ENCODE measurements around the gene PRM2.

Gene PRM2

DNA sequence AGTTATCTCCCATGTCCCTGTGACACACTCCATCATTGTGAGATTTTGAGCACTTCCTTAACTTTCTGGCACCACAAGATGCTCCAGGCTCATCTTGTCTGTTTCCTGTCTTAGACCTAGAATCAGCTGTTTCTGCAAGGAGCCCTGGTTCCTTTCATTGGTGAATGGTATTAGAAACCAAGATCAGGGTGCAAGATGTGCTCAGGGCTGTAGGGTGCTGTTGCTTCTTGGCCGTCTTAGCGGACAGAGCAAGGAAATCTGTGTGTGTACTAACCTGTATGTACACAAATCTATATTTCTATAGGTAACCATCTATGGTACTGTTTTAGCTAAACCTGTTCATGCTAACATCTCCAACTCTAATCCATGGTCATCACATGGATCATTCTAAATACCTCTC, 12.9 kb upstream of the PRM2 start:
- DNase-seq, result no peak

DNA sequence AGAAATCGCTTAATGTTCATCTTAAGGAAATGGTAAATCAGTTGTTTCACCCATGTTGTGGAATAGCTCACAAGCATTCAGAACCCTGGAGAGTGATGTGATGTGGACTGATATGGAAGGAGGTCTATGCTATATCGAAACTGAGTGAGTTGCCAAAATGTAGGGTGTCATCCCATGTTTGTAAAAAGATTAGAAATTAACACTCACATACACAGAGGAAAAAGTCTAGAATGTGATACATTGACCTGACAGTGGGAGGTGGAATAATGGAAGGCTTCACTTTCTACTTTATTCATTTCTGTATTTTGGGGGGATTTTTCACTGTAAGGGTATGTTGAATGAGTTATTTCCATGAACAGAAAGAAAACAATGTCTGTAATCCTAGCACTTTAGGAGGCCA, 9.6 kb upstream of the PRM2 start:
- no peak for DNase-seq

DNA sequence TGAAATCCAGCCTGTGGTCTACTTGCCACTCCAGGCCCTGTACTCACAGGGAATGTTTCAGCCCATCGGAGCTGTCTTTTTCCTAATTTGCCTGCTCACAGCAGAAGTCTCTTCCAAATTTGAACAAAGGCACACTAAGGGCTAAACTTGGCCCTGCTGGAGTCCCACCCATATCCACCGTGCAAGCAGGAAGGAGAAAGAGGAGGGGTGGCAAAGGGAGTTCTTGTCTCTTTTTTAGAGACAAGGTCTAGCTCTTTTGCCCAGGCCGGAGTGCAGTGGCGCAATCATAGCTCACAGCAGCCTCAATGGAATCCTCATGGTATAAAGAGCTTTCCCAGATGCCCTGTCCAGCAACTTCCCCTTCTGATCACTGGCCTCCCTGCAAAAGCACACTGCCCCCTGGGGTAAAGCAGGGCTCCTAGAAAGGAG, 7.6 kb upstream of the PRM2 start:
- DNase-seq, result no peak

DNA sequence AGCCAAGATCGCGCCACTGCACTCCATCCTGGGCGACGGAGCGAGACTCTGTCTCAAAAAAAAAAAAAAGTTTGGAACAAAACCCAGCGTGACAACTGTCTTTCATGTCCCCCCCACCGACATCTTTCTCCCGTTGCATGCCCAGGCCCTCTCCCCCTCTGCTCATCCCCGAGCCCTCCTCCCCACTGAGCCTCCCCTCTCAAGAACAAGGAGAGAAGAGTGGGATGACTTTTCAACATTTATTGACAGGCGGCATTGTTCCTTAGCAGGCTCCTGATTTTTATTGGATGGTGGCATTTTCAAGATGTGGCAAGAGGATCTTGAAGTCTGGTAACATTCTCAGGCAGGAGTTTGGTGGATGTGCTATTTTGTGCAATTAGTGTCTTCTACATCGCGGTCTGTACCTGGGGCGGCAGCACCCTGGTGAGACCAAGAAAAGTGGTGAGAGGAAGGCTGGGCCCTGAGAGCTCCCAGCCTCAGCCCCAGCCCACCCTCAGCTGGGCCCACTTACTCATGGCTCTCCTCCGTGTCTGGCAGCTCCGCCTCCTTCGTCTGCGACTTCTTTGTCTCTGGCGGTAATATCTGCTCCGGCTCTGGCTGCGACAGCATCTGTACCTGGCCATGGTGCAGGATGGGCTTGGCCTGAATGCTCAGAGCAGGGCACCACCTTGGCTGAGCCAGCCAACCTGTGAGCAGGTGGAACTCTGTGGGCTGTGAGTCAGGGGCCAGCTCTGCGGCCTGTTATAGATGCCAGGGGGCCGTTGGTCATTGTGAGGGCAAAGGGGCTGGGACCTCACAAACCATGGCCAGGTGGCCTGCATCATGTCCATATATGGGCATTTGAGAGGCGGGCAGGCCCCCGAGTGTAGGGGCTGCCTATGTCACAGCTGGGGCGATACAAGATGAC, 4.6 kb upstream of the PRM2 start, which contains the start of gene PRM1:
Gene PRM1 (minus strand): TSS at position 715 of the 907 bp plus-strand sequence. CDS start 92 bp downstream, at position 623.
- DNase-seq, result no peak

DNA sequence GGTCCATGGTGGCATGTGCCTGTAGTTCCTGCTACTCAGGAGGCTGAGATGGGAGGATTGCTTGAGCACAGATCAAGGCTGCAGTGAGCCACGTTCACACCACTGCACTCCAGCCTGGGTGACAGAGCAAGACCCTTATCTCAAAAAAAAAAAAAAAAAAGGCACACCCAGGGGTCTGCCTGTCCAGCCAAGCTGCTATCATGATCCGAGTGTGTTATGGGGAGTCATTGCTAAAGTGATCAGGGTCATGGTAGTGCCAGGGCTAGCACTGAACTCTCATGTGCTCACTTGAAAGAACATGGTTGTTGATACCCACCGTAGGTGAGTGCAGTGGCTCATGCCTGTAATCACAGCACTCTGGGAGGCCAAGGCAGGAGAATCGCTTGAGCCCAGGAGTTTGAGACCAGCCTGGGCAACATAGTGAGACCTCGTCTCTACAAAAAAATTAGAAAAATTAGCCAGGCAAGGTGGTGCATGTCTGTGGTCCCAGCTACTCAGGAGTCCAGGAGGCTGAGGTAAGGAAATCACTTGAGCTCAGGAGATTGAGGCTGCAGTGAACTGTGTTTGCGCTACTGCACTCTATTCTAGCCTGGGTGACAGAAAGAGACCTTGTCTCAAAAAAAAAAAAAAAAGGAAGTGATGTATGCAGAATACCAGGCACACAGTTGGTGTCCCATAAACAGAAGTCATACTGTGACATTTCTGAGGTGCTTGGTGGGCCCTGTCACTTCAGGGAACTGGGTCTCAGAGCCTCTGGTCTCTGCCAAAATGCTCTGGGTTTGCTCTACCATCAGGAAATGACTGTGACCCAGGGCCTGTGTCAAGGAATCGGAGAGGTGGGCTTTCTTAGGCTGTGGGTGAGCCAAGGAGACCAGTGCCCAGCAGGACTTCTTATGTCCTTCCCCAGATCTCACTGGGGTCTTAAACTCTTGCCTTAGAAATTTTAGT, 2.7 kb upstream of the PRM2 start:
- no peak for DNase-seq

DNA sequence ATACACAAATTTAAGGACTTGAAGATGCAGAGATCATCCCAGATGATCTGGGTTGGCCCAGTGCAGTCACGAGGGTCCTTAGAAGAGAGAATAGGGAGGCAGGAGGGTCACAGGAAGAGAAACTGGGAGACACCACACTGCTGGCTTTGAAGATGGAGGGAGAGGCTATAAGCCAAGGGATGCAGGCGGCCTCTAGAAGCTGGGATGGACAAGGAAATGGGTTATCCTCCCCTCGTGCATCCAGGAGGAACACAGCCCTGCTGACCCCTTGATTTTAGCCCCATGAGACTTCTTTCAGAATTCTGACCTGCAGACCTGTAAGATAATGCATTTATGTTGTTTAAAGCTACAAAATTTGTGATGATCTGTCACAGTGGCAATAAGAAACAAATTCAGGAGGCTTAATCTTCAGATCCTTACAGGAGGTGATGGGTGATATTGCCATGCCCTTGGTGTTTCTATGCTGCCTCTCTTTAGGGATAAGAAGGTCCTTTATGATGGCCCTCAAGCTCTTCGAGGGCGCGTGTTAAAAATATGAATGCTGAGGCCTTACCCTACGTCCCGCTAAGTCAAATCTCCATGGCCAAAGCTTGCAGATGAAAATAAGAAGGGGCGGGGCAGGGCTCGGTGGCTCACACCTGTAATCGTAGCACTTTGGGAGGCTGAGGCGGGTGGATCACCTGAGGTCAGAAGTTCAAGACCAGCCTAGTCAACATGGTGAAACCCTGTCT, 1.5 kb upstream of the PRM2 start:
- no peak for DNase-seq

DNA sequence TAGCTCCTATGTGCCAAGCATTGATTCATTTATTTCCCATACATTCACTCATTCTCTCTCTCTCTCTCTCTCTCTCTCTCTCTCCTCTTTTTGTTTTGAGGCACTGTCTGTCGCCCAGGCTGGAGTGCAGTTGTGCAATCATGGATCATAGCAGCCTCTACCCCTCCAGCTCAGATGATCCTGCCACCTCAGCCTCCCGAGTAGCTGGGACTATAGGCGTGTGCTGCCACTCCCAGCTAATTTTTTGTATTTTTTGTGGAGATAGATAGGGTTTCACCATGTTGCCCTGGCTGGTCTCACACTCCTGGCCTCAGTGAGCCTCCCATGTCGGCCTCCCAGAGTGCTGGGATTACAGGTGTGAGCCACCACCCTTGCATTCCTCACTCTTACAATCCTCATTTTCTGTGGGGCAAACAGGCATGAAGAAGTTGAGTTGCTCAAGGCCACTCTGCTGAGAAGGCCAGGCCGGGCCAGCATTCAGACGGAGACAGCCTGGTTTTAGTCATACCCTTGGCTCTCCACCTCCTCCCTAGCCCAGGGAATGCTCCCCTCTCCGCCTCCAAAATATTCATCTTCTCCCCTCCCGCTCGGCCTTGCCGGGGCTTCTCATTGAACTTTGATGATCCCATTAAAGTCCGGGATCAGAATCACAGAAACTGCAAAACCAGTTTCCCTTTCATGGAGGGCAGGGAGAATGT, 765 bp upstream of the PRM2 start:
- no peak for DNase-seq

DNA sequence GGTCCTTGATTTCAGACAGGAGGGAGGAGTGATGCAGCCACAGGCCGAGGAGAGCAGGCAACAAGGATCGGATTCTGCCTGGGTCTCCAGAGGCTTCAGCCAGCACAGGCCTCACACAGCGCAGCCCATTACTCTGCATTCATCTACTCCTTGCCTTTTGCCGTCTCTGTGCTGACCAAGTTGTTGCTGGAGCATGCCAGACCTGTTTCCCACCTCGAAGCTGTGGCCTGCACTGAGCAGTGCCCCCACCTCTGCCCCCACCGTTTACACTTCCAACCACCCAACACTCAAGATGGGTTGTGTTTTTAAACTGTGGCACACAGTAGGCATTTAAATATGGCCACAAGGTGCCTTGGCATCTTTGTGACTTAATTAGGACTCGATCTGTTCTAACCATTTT, 1.3 kb downstream of the PRM2 start:
- no peak for DNase-seq

DNA sequence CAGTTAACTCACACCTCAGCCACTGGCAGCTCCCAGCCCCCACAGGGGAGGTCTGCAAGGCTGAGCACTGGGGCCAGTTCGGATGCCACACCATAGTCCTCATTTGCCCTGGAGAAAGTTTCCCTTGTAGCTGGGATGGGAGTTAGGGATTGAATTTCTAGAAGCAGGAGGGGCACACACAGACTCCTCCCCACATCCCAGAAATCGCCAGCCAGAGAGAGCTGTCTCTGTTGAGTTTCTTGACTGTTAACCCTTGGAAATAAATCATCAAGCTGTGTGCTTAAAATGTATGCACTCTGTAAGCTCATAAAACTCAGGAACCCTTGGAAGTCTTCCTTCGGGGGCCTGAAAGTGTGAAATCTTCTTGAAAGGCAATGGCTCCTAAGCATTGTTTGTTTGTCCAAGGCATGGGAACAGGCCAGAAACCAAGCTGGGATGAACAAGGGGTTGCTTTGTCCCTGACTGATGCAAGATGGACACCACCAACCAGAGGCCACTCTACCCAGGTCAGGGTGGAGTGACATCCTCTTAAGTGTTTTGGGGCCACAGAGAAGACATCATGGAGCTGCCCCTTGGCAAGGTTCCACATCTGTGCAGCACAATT, 2.5 kb downstream of the PRM2 start:
- no peak for DNase-seq

DNA sequence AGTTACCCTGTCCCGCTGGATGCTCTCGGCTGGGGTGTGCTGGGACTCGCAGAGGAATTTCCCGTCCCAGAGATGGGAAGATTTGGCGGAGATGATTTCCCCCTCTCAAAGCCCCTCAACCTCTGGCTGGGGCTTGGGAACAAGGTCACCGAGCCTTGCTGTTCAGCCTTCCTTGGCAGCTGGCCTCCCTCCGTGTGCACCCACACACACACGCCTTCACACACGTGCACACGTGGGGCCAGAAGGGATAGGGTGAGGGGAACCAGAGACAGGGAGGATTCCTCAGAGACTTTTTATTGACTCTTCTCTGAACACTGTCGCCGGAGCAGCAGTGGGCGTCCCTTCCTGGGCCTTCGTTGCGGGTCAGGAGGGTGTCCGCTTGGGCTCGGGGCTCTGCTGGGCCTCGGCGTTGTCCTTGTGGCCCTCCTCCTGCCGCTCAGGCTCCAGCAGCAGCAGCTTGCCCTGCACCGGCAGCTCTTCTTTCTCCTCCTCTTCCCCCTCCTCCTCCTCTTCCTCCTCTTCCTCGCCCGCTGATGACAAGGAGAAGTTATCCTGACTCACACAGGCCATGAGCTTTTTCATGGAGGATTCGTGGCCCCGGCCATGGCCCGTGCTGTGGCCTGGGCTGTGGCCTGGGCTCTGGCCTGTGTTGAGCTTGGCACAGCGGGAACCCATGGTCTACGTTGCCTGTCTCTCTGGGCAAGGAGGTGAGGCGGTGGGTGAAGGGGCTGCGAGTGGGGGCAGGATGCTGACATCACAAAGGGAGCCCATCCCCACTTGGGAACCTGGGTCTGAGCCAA, 3.2 kb downstream of the PRM2 start, which contains the start of gene PRM3:
Gene PRM3 (minus strand): TSS at position 709 of the 800 bp plus-strand sequence. CDS start 34 bp downstream, at position 675.
- no peak for DNase-seq

DNA sequence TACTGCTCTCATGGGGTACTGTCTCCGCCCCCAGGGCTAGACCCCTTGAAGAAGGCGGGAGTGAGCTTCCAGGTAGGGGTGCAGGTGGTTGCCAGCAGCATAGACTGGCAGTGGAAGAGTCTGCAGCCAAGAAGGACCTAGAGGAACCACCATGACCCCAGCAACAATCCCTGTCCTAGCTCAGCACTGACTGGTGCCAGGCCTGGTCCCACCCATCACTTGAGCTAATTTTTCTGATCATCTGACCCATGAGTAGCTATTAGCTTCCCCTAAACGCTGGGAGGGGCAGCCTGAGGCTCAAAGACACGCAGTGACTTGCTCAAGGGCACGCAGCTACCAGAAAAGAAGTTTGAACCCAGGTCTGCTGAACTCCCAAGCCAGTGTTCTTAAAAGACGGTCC, 3.8 kb downstream of the PRM2 start:
- DNase-seq, result no peak

DNA sequence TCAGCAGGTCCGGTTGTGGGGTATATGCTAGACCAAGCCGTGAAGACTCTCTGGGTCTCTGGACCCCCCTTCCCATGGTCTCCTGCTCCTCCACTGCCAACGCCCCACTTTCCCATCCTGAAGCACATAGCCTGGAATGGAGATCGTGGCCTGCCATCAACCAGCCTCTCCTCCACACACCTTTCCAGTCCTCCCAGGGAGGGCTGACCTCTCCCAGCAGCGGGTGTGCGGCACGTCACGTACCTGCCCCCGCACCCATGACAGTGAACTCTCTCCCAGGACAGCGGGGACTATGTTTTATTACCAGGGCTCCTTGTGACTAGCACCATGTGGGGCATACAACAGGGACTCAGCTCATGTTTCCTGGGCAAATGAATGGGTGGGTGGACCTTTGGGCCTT, 4.7 kb downstream of the PRM2 start:
- DNase-seq, result no peak

DNA sequence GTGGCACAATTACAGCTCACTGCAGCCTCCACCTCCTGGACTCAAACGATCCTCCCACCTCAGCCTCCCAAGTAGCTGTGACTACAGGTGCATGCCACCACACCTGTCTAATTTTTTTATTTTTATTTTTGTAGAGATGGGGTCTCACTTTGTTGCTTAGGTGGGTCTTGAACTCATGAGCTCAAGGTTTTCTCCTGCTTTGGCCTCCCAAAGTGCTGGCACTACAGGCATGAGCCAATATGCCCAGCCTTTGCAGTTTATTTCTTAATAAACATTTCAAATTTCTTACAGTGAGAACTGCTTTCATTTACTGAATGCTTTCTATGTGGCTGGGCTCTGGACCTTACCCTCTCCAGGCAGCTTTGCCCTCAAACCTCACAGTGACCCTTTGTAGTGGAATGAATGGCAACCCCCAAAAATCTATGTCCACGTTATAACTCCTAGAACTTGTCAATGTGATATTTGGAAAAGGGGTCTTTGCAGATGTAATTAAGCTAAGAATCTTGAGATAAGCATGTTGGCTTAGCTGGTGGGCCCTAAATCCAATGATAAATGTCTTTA, 5.6 kb downstream of the PRM2 start:
- DNase-seq, result no peak

DNA sequence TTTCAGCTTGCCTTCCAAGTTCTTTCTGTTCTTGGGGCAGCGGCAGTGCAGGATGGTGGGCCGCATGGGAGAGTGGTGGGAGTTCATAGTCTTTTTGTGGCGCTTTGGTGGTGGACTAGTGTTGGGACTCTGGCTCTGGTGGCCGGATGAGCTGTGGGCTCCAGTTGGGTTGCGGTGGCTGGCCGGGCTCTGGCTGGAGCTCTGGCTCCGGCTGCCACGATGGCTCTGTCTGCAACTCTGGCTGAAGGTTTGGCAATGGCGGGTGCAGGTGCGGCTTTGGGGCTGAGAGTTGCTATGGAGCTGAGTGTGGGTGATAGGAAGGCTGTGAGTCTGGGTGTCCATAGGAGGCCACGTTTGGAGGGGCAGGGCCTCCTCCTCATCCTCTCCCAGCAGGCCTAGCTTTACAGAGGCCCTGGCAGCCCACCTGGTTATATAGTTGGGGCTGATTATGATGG, 7.3 kb downstream of the PRM2 start, which contains the start of gene TNP2:
Gene TNP2 (minus strand): TSS at position 405 of the 455 bp plus-strand sequence. CDS start 63 bp downstream, at position 342.
- no peak for DNase-seq

DNA sequence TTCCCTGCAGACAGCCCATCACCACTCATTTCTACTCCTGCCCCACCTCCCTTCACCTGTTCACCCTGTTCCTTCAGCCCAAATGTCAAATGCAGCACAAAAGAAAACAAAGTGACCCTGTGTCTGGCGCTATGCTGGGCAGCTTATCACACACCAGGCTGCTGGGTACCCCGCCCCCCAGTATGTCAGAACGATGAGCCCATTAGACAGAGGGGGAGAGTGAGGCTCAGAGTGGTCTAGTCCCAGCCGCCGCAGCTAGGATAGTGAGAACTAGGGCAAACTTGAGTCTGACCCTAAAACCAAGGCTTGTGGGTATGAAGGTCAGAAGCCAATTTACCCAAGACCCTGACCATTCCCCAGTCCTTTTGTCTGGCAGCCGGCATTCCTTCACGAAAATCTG, 11.2 kb downstream of the PRM2 start:
- no peak for DNase-seq

DNA sequence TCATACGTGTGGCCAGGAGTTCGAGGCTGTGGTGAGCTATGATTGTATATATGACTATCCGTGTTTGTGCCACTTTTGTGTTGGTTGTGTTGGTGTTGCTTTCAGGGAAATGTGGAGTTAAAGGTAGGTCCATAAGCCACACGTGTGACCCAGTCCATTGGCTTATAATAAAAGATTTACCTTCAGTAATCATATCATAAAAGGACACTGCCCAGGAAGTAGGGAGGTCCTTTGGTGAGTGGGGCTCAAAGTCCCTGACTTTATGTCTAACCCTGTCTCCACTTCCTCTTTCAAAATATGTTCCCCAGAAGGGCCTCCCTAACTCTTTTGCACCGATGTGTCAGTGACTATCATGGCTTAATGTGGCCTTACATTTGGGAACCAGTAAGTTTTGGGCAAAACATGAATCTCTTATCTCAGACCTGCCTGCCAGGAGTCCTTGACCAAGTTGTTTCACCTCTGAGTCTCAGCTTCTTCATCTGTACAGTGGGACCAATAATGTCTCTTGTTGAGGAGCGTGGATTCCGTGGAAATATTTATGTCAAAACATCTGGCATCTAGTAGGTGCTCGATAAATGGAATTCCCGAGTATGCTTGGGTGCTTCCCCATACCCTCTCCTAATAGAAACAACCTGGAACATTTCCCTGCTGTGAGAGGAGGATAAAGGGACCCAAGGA, 12.0 kb downstream of the PRM2 start:
- DNase-seq, result no peak

DNA sequence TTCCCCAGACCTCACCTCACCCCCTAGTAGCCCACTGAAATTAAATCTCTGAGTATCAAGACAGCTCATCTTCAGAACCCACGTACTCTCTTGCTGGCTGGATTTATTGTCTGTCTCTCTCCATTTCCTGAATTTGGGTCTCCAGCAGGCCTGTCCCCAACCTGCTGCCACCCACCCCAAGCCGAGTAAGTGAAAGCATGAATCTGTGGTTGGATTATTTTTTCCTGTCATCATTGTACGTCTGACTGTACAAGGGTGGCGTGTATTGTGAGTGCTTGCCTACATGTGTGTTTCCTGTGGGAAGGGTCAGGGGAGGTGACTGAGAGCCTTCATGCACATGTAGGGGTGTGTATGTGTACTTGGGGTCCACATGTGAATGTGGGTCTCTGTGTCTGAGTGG, 12.5 kb downstream of the PRM2 start:
- DNase-seq, result no peak

DNA sequence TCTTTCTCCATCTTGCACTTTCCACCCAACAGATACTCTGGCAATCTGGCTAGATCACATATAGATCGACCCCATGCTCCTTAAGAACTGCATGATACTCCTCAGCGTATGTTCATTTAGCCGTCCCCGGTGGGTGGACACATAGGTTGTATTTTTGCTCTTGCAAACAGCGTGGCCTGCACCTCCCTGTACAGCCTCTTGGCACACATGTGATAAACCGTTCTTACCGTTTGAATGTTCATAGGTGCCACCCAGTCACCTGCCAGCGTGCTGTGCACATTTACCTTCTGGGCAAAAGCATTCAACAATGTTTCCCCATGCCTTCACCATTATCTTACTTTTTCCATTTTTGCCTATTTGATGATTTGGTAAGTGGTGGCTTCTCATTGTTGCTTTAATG, 13.4 kb downstream of the PRM2 start:
- no peak for DNase-seq

DNA sequence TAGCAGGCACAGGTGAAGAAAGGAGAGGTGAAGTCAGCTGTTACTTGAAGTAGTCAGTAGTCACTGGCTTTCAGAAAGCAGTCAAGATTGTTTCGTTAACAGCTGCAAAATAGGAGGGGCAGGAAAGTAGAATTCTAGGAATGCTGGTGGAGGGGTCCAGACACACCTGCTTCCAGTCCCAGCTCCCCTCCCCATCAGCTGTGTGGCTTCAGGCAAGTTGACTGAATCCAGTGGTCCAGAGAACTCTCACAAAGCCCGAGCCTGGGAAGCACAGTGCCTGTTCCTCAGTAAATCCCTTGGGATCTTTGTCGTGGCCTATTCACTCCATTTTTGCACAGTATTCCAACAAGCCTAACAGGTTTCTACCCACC, 15.7 kb downstream of the PRM2 start:
- DNase-seq, result no peak

All from T-helper 9 cell (primary cell).